ENCODE data around the gene NCL.
A peak's percentile ranks its signal among the peaks of the same experiment; 100 is the strongest.
"Not testable (repeated sequence)": the region's sequence is repeated elsewhere in the genome, so short reads cannot be mapped to it uniquely, and the experiment has no call there.

Gene NCL

GRCh38 chr2:231467613-231468530 is 3.6 kb upstream of the NCL start:
- no peak for DNase-seq

GRCh38 chr2:231467016-231467545 is 2.8 kb upstream of the NCL start:
- no peak for DNase-seq

GRCh38 chr2:231464576-231465540 is 574 bp upstream of the NCL start:
- DNase-seq, result peak; percentile 98

GRCh38 chr2:231462729-231463465 is 1.4 kb downstream of the NCL start:
- no peak for DNase-seq

- no peak for DNase-seq
Observed at GRCh38 chr2:231461516-231461971, 2.7 kb downstream of the NCL start.

- DNase-seq, result not testable (repeated sequence)
Observed at GRCh38 chr2:231460841-231461240, 3.4 kb downstream of the NCL start.

GRCh38 chr2:231460073-231460835 is 4.0 kb downstream of the NCL start:
- no peak for DNase-seq

GRCh38 chr2:231458368-231458767 is 5.9 kb downstream of the NCL start:
- no peak for DNase-seq

GRCh38 chr2:231457101-231457500 is 7.2 kb downstream of the NCL start:
- DNase-seq, result no peak

GRCh38 chr2:231456295-231457004 is 7.8 kb downstream of the NCL start:
- DNase-seq, result no peak

- no peak for DNase-seq
Observed at GRCh38 chr2:231455890-231456289, 8.4 kb downstream of the NCL start.

- no peak for DNase-seq
Observed at GRCh38 chr2:231455222-231455621, 9.1 kb downstream of the NCL start.

GRCh38 chr2:231454361-231454791 is 9.9 kb downstream of the NCL start:
- no peak for DNase-seq

GRCh38 chr2:231452799-231453508 is 11.3 kb downstream of the NCL start:
- DNase-seq, result no peak

GRCh38 chr2:231450548-231450989 is 13.7 kb downstream of the NCL start:
- DNase-seq, result no peak

GRCh38 chr2:231449503-231450054 is 14.7 kb downstream of the NCL start:
- DNase-seq, result no peak

- DNase-seq, result no peak
Observed at GRCh38 chr2:231436957-231437356, 27.3 kb downstream of the NCL start.

GRCh38 chr2:231433990-231434389 is 30.3 kb downstream of the NCL start:
- DNase-seq, result no peak

GRCh38 chr2:231431606-231432005 is 32.7 kb downstream of the NCL start:
- no peak for DNase-seq

GRCh38 chr2:231430437-231430836 is 33.8 kb downstream of the NCL start:
- not testable (repeated sequence) for DNase-seq
